CD4-positive, alpha-beta T cell (primary cell): ENCODE measurements around the gene TTC8. TPM values are rescaled to one million over a fixed set of nuclear protein-coding genes. Genes with fewer than 3 reads are reported as not detected.
A peak's percentile ranks its signal among the peaks of the same experiment; 100 is the strongest.

ENCODE experiments used
- ATAC-seq: fragments of 200-7000 bp; cut with Tn5 transposase; one replicate; pipeline ENCODE4 v1.10.0; 2022; ENCODE audit warnings: mild to moderate bottlenecking; ENCODE audit not compliant: poor library complexity
- CTCF ChIA-PET: fragments of 350-600 bp; sonication (Branson Sonifier 250); formaldehyde crosslinking; loops from one replicate; lab custom pipeline; 2021; ENCODE audit warnings: antibody characterized with exemption, inconsistent platforms; lab: Charles Lee
- POLR2A ChIA-PET: fragments of 350-600 bp; sonication (Branson Sonifier 250); formaldehyde crosslinking; loops from one replicate; lab custom pipeline; 2021; ENCODE audit warnings: antibody characterized with exemption, inconsistent platforms; lab: Charles Lee
- DNase-seq, 14 experiments: peaks; one replicate each; pipeline ENCODE4 v3.0.0-alpha.2; 2013 to 2020; ENCODE audit warnings: mixed read lengths in 2 of 14
- H3K27ac ChIP-seq, 2 donors: one replicate each; pipeline versions ENCODE4 v1.5.1 to v1.7.0; 2013; ENCODE audit warnings: low read length in 2 of 2, low read depth in 1 of 2, mild to moderate bottlenecking in 1 of 2
- H3K27me3 ChIP-seq, 2 experiments: 1 replicate in 1 of 2; 2 replicates in 1 of 2; pipeline versions ENCODE4 v1.6.1 to v1.7.0; 2013; ENCODE audit warnings: low read length in 2 of 2, control low read depth in 1 of 2, mild to moderate bottlenecking in 1 of 2, moderate library complexity in 1 of 2; ENCODE audit not compliant: insufficient read depth in 2 of 2, control insufficient read depth in 1 of 2
- H3K36me3 ChIP-seq: one replicate; pipeline ENCODE4 v1.6.1; 2013; ENCODE audit warnings: low read length, control low read depth; ENCODE audit not compliant: insufficient read depth
- H3K4me1 ChIP-seq: one replicate; pipeline ENCODE4 v1.6.1; 2013; ENCODE audit warnings: low read length, control low read depth; ENCODE audit not compliant: insufficient read depth
- H3K4me3 ChIP-seq: one replicate; pipeline ENCODE4 v1.5.1; 2013; ENCODE audit warnings: mild to moderate bottlenecking, low read length, moderate library complexity
- H3K9me3 ChIP-seq, 2 experiments: 1 replicate in 1 of 2; 2 replicates in 1 of 2; pipeline versions ENCODE4 v1.6.1 to v1.7.0; 2013; ENCODE audit warnings: low read length in 2 of 2, mild to moderate bottlenecking in 2 of 2, control low read depth in 1 of 2, moderate library complexity in 1 of 2; ENCODE audit not compliant: control insufficient read depth in 1 of 2, insufficient read depth in 1 of 2
- H3K27ac Mint-ChIP-seq: one replicate; pipeline ENCODE4 v1.8.0; 2020; ENCODE audit warnings: mixed read lengths
- H3K27me3 Mint-ChIP-seq: one replicate; pipeline ENCODE4 v1.8.0; 2021; ENCODE audit warnings: mixed read lengths
- H3K36me3 Mint-ChIP-seq: one replicate; pipeline ENCODE4 v1.8.0; 2021; ENCODE audit warnings: low read depth, mixed read lengths
- H3K4me1 Mint-ChIP-seq: one replicate; pipeline ENCODE4 v1.8.0; 2021; ENCODE audit warnings: low read depth, mixed read lengths
- H3K4me3 Mint-ChIP-seq: one replicate; pipeline ENCODE4 v1.8.0; 2020; ENCODE audit warnings: mild to moderate bottlenecking, mixed read lengths
- H3K9me3 Mint-ChIP-seq: one replicate; pipeline ENCODE4 v1.8.0; 2020; ENCODE audit warnings: mixed read lengths
- intact Hi-C, 2 experiments: fragments of 100-400 bp; cut with DNase I in 1 of 2; cut with micrococcal nuclease in 1 of 2; formaldehyde crosslinking; loops; one replicate each; pipeline versions ENCODE4 v1.15.1 to v1.9.0; 2023 to 2025; cut with DNase I, micrococcal nuclease
- total RNA-seq, 174 experiments: library from RNA in 2 of 174; stranded (reverse) in 2 of 174; gene quantifications; one replicate each; pipeline ENCODE4 v1.2.3 and lab custom pipeline; 2021 to 2026
- TF ChIP-seq, protein P1 (sequence below): fragments of 200-600 bp; IDR thresholded peaks from one replicate; pipeline ENCODE4 v1.8.0; 2022; ENCODE audit warnings: antibody characterized with exemption, mild to moderate bottlenecking

TTC8 gene
- total RNA-seq, 2 experiments from 2014 or later, result 1.6 to 2.1 TPM

DNA sequence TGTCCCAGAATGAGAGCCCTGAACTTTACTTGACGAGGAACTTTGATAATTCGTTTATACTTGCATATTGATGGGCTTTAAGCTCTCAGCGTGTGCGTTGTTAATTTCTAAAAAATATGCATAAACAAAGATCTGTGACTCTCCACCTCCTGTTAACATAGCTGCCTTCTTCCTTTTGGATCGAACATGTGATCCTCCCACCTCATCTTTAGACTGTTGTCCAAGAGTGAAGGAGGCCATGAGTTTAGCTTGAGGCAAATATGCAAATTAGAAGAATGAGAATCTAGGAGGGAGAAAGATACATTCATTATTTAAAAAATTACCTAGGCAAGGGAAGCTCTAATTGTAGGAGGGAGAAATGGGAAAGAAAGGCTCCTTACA, 617 bp downstream of the TTC8 start:
- POLR2A ChIA-PET, result interaction anchor here (0.6 to 2.0 kb wide), 7 partner anchors 9 to 1557 kb away, joined by 3 to 20 read pairs (median 4); partner anchors contain the start of gene EML5

DNA sequence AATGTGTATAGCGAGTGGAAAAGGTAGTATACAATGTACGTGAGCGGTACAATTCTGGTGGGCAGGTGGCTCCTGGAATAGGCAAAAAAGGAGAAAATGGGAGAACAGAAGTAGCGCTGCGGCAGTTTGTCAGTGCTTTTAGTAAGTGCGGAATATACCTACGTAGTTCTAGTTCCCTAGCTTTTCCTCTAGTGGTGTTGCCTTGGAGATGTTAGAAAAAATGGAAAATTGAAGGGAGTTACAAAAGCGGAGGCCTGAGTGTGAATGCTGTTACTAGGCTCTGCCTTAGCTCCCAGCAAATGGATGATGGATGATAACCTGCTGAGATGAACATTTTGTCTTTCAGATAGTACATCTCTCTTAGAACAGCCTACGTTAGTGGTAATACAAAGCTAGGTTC, 1.1 kb downstream of the TTC8 start:
- H3K4me3 ChIP-seq, result no peak overlapping the region
- intact Hi-C loops, result loop anchor here (2.0 to 10.0 kb wide), 4 partner anchors 35 to 1129 kb away; partner anchors contain the start of genes EFCAB11 (in 1 of the 2), FOXN3 (in 1 of the 2), PTPN21 (in 1 of the 2) and TDP1 (in 1 of the 2)
- peak overlapping the region; percentile 83 for H3K4me3 Mint-ChIP-seq
- TF ChIP-seq, protein P1, sequence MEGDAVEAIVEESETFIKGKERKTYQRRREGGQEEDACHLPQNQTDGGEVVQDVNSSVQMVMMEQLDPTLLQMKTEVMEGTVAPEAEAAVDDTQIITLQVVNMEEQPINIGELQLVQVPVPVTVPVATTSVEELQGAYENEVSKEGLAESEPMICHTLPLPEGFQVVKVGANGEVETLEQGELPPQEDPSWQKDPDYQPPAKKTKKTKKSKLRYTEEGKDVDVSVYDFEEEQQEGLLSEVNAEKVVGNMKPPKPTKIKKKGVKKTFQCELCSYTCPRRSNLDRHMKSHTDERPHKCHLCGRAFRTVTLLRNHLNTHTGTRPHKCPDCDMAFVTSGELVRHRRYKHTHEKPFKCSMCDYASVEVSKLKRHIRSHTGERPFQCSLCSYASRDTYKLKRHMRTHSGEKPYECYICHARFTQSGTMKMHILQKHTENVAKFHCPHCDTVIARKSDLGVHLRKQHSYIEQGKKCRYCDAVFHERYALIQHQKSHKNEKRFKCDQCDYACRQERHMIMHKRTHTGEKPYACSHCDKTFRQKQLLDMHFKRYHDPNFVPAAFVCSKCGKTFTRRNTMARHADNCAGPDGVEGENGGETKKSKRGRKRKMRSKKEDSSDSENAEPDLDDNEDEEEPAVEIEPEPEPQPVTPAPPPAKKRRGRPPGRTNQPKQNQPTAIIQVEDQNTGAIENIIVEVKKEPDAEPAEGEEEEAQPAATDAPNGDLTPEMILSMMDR, result no peak
- CTCF ChIA-PET, result interaction anchor here (1.0 to 1.3 kb wide), 2 partner anchors 13 to 158 kb away, joined by 3 to 4 read pairs; no protein-coding TSS in a partner anchor
- no peak for ATAC-seq
- no peaks in the 10 kb centered on the region for H3K36me3 ChIP-seq
- peak overlapping the region; percentile 96 for H3K27ac Mint-ChIP-seq
- H3K4me1 Mint-ChIP-seq, result peaks cover 7% of the 10 kb centered on the region
- no peak for DNase-seq
- POLR2A ChIA-PET, result interaction anchor here (0.6 to 2.0 kb wide), 5 partner anchors 10 to 33 kb away, joined by 3 to 20 read pairs (median 6); partner anchors contain the start of gene EML5
- H3K9me3 Mint-ChIP-seq, result no peaks in the 10 kb centered on the region
- H3K27ac ChIP-seq, result no peak overlapping the region
- H3K27me3 Mint-ChIP-seq, result peaks cover under 1% of the 10 kb centered on the region
- H3K36me3 Mint-ChIP-seq, result no peaks in the 10 kb centered on the region
- H3K9me3 ChIP-seq, result no peaks in the 10 kb centered on the region
- H3K4me1 ChIP-seq, result peaks cover 7% of the 10 kb centered on the region
- H3K27me3 ChIP-seq, result no peaks in the 10 kb centered on the region

More for the DNA sequence above, 617 bp downstream of the TTC8 start:
- Mint-ChIP-seq H3K27ac (peak overlapping the region; percentile 96), H3K36me3 (no peaks in the 10 kb centered on the region), H3K9me3 (no peaks in the 10 kb centered on the region), H3K4me3 (peak overlapping the region; percentile 83), H3K27me3 (peaks cover 5% of the 10 kb centered on the region), H3K4me1 (peaks cover 7% of the 10 kb centered on the region)
- H3K36me3 ChIP-seq, result no peaks in the 10 kb centered on the region
- CTCF ChIA-PET, result interaction anchor here (1.0 to 1.3 kb wide), 2 partner anchors 14 to 157 kb away, joined by 3 to 4 read pairs; no protein-coding TSS in a partner anchor
- TF ChIP-seq, protein P1, result no peak
- no peak for ATAC-seq
- H3K9me3 ChIP-seq, result no peaks in the 10 kb centered on the region
- peaks cover 7% of the 10 kb centered on the region for H3K4me1 ChIP-seq
- no peak for DNase-seq
- no peaks in the 10 kb centered on the region for H3K27me3 ChIP-seq
- H3K4me3 ChIP-seq, result peak overlapping the region; percentile 83
- intact Hi-C loops, result loop anchor here (2.0 to 10.0 kb wide), 4 partner anchors 34 to 1130 kb away; partner anchors contain the start of genes EFCAB11 (in 1 of the 2), FOXN3 (in 1 of the 2), PTPN21 (in 1 of the 2) and TDP1 (in 1 of the 2)
- H3K27ac ChIP-seq, result no peak overlapping the region

DNA sequence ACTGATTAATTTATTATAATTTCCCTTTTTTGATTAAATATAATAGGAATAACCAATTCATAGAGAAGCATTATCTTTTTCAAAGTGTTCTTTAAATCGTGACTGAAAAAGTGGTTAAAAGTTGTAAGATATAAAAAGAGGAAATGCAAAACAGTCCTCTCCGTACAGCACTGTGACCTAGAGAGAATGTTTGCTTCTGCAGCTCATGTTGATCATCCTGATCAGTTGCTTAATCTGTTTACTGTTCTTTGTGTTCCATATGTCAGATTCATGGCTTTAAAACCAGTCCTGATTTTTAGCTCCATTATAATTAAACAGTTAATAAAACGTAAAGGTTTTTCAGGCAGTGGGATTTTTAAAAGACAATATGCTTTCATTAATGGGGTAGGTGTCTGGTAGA, 4.7 kb downstream of the TTC8 start:
- H3K4me3 ChIP-seq, result no peak overlapping the region
- no peaks in the 10 kb centered on the region for H3K9me3 ChIP-seq
- peaks cover 7% of the 10 kb centered on the region for H3K4me1 ChIP-seq
- intact Hi-C loops, result loop anchor here in 1 of 2 experiments (10.0 kb wide), 3 partner anchors 274 to 1126 kb away; partner anchors contain the start of genes EFCAB11, FOXN3, PTPN21 and TDP1
- TF ChIP-seq, protein P1, result no peak
- Mint-ChIP-seq H3K36me3 (no peaks in the 10 kb centered on the region), H3K27me3 (no peaks in the 10 kb centered on the region), H3K27ac (no peak overlapping the region), H3K9me3 (no peaks in the 10 kb centered on the region), H3K4me3 (no peak overlapping the region), H3K4me1 (peaks cover 3% of the 10 kb centered on the region)
- DNase-seq, result no peak
- H3K36me3 ChIP-seq, result no peaks in the 10 kb centered on the region
- POLR2A ChIA-PET, result no interaction called here
- no peaks in the 10 kb centered on the region for H3K27me3 ChIP-seq
- CTCF ChIA-PET, result interaction anchor here (1.1 kb wide), 1 partner anchor 9 kb away, joined by 4 read pairs; no protein-coding TSS in a partner anchor
- no peak for ATAC-seq
- H3K27ac ChIP-seq, result no peak overlapping the region
